Large intestine (tissue), 3 donors: ENCODE measurements around the gene SHF. TPM values are rescaled to one million over a fixed set of nuclear protein-coding genes. Genes with fewer than 3 reads are reported as not detected.
A peak's percentile ranks its signal among the peaks of the same experiment; 100 is the strongest.
"Not testable (repeated sequence)": the region's sequence is repeated elsewhere in the genome, so short reads cannot be mapped to it uniquely, and the experiment has no call there.

Source experiments
- DNase-seq, 2 donors: peaks; one replicate each; pipeline versions ENCODE4 v3.0.0 to v3.0.0-alpha.2; 2013
- H3K27ac ChIP-seq: one replicate; pipeline ENCODE4 v1.5.1; 2013; ENCODE audit warnings: low read length
- H3K27me3 ChIP-seq: 2 replicates; pipeline ENCODE4 v1.6.1; 2013; ENCODE audit warnings: low read length; ENCODE audit not compliant: control insufficient read depth, insufficient read depth
- H3K36me3 ChIP-seq: 2 replicates; pipeline ENCODE4 v1.6.1; 2013; ENCODE audit warnings: low read length; ENCODE audit not compliant: control insufficient read depth, insufficient read depth
- H3K4me1 ChIP-seq: one replicate; pipeline ENCODE4 v1.6.1; 2013; ENCODE audit warnings: low read length; ENCODE audit not compliant: control insufficient read depth, insufficient read depth
- H3K4me3 ChIP-seq: one replicate; pipeline ENCODE4 v1.5.1; 2013; ENCODE audit warnings: low read length
- H3K9me3 ChIP-seq: one replicate; pipeline ENCODE4 v1.6.1; 2013; ENCODE audit warnings: mild to moderate bottlenecking, low read depth, low read length, moderate library complexity; ENCODE audit not compliant: control insufficient read depth
- WGBS: methylation state at CpG from one replicate; pipeline ENCODE4 v1.1.5; 2013; ENCODE audit warnings: low lambda C conversion rate; ENCODE audit not compliant: insufficient coverage; 5-methylcytosine and 5-hydroxymethylcytosine counted together
- polyA plus RNA-seq: library from polyadenylated mRNA; unstranded; fragments of 120-200 nt; gene quantifications from one replicate; pipeline ENCODE4 v1.2.1, GENCODE V29; 2013

SHF gene
- polyA plus RNA-seq, 1 donor, result 13.4 TPM

DNA sequence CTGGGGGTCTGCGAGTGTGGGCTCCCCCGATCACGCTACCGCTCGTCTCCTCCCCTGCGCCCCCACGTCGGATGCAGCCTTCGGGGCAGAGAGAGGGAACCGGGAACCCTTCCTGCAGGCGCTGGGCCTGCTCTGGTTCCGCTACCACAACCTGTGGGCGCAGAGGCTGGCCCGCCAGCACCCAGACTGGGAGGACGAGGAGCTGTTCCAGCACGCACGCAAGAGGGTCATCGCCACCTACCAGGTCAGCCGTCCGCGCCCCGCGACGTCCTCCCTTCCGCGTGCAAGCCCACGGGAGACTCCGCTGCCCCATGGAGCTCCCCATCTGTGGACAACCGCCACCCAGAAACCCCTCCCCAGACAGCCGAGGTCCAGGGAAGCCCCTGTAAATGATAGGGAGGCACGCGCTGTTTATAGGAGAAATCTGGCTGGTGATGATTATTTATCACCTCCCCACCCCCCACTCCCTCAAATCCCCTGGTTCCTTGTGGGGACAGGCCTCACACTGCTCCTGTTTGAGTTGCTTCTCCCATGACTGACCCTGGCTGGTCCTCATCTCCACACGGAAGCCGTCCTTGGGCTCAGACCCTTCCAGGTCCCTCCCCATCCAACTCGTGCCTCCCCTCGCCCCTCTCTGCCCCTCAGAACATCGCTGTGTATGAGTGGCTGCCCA lies 51.9 kb downstream of the SHF start:
- H3K36me3 ChIP-seq, H3K9me3 ChIP-seq, DNase-seq, H3K27ac ChIP-seq, H3K4me1 ChIP-seq, H3K4me3 ChIP-seq: not testable (repeated sequence)
- peaks cover 44% of the 10 kb centered on the region for H3K27me3 ChIP-seq
- no CpG with 5 or more reads among the region's 37 CpGs for WGBS

DNA sequence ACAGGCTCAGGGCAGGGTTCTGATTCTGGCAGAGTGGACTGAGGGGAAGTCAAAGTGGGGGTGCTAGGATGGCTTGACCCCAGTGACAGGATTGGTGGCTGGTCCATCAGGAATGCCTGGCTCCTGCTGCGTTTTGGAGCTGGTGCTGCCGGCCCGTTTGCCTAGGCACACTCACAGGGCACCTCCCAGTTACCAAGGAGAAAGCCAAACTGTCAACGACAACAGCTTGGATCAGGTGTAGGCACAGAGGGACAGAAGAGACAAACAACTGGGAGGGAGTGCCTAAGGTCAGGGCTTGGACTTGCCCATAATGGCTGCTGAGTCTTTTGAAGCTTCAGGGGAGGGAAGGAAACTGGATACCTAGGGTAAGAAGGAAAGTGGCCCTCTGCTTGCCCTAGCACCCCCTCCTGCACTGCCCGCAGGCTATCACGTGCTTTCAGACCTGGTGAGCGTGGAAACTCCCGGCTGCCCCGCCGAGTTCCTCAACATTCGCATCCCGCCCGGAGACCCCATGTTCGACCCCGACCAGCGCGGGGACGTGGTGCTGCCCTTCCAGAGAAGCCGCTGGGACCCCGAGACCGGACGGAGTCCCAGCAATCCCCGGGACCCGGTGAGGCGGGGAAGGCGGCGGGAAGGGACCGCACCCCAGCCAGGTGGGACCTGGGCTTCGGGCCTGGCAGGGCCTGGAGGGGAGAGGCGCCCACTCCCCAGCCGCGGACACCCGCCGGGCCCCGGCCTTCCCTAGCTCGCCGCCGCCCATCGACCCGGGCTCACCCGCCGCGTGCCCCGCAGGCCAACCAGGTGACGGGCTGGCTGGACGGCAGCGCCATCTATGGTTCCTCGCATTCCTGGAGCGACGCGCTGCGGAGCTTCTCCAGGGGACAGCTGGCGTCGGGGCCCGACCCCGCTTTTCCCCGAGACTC lies 52.8 kb downstream of the SHF start:
- Histone ChIP-seq H3K36me3 (no peaks in the 10 kb centered on the region), H3K27me3 (peaks cover 53% of the 10 kb centered on the region), H3K9me3 (peaks cover under 1% of the 10 kb centered on the region), H3K4me1 (no peaks in the 10 kb centered on the region), H3K27ac (no peak overlapping the region), H3K4me3 (peak overlapping the region; percentile 19)
- peak in 1 of 2 donors; percentile 44 for DNase-seq
- WGBS, result no CpG with 5 or more reads among the region's 57 CpGs

DNA sequence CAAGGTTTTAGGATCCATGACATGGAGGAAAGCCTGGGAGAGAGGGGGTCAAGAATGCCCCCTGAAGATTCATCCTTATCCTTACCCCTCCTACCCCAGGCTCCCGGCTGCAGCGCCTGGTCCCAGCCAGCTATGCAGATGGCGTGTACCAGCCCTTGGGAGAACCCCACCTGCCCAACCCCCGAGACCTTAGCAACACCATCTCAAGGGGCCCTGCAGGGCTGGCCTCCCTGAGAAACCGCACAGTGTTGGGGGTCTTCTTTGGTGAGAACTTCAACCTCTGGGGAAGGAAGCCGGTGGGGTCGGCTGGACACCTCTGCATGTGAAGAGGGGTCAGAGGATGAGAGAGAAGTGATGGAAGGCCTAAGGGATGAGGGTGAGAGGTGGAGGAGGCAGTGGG lies 53.7 kb downstream of the SHF start:
- no peak overlapping the region for H3K27ac ChIP-seq
- no peak for DNase-seq
- peaks cover 5% of the 10 kb centered on the region for H3K9me3 ChIP-seq
- WGBS, result 100% methylated on average over 2 of the region's 7 CpGs
- peaks cover under 1% of the 10 kb centered on the region for H3K4me1 ChIP-seq
- H3K4me3 ChIP-seq, result no peak overlapping the region
- peaks cover 62% of the 10 kb centered on the region for H3K27me3 ChIP-seq
- H3K36me3 ChIP-seq, result no peaks in the 10 kb centered on the region

DNA sequence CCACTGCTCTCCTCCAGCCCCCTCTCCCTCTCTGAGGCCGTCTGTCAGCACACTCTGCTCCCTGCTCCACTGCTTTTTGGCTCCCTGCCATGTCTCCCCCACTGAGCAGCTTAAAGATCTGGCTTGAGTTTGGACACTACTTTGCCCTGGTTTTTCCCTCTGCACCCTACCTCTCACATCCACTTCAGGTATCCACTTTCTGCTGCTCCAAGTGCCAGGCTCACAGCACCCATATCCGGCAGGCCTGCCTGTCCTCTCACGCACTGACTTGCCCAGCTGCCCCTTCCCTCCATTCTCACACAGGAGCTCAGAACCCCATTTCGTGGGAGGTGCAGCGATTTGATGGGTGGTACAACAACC lies 54.2 kb downstream of the SHF start:
- no CpG with 5 or more reads among the region's 5 CpGs for WGBS
- peaks cover 5% of the 10 kb centered on the region for H3K9me3 ChIP-seq
- H3K4me1 ChIP-seq, result peaks cover 2% of the 10 kb centered on the region
- H3K36me3 ChIP-seq, result no peaks in the 10 kb centered on the region
- no peak overlapping the region for H3K4me3 ChIP-seq
- no peak for DNase-seq
- peaks cover 67% of the 10 kb centered on the region for H3K27me3 ChIP-seq
- no peak overlapping the region for H3K27ac ChIP-seq

DNA sequence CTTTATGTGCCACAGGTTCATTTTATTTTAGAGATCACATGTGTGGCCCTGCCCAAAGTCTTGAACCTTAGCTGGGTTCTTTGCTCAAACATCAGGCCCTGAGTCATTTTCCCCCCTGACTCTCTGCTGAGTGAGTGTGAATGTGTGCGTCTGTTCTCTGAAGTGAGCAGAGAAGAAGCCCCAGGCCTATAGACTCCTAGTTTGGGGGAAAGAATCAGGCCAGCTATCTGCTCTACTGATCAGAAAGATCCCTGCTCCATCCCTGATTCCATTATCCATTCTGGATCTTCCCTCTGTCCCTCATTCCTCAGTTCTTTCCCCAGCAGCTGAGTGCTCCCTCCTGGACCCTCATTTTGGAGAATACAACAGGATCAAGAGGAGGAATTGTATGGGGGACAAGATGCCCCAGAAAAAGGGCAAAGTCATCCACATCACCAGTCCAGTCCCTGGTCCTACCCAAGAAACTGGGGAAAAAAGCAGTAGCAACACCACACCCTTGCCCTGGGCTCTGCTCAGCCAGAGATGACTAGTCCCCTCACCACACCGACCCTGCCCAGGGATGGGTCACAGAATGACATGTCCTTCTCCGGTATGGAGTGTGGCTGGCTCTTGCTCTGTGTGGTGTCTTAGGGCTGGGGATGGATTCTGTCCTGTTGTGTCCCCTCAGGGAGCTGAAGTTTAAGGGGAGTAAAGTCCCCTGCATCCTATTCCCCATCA lies 54.8 kb downstream of the SHF start:
- Histone ChIP-seq H3K4me1 (peaks cover 2% of the 10 kb centered on the region), H3K36me3 (no peaks in the 10 kb centered on the region), H3K9me3 (peaks cover 5% of the 10 kb centered on the region), H3K4me3 (no peak overlapping the region), H3K27ac (no peak overlapping the region), H3K27me3 (peaks cover 72% of the 10 kb centered on the region)
- no peak for DNase-seq
- no CpG with 5 or more reads among the region's 3 CpGs for WGBS

DNA sequence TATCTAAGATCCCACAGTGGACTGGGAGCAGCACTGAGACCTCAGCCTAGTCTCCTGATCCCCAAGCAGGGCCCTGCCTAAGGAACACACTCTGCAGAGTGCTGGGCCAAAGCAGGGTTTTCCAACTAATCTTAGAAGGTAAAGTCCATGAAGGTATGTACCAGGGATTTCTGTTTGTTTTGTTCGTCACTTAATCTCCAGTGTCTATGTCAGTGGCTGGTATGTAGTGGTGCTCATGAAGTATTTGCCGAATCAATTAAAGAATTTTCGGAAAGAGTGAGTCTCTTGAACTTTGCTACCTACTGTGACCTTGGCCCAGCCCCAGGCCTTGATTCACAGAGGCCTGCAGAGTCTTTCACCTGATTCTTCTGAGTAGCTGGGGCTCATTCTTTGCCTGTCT lies 56.3 kb downstream of the SHF start:
- Histone ChIP-seq H3K4me1 (peaks cover 2% of the 10 kb centered on the region), H3K27me3 (peaks cover 73% of the 10 kb centered on the region), H3K4me3 (no peak overlapping the region), H3K36me3 (no peaks in the 10 kb centered on the region), H3K27ac (no peak overlapping the region), H3K9me3 (peaks cover 5% of the 10 kb centered on the region)
- WGBS, result no CpG with 5 or more reads among the region's 3 CpGs
- peak in 1 of 2 donors; percentile 44 for DNase-seq

DNA sequence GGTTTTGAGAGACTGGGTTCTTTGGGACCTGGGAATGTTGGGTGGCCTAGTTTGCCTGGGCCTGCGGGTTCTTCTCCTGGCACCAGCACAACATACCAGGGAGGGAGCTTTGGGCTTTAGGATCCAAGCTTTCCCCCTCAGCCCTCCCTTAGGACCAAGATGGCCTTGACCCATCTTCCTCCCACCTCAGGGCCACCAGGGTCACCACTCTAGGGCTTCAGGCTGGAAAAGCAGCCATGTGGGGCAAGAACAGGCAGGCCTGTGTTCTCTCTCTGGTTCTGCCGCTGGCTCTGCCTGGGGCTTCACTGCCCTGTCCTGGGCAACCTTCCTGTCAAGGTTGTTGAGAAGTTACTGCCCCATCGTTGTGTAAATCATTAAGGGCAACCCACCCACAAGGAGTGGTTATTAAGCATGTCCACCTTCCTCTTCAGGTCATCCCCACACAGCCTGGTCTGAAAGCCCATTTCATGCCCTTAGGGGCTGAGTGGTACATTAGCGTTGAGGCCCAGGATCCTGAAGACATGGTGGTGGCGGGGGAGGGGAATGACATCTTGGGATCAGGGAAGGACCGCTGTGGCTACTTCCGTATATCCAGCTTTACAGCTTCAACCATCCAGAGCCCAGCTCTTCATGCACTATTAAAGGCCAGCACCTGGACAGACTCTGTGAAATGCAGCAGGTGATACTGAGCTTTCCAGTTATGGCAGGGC lies 57.3 kb downstream of the SHF start:
- H3K4me1 ChIP-seq, result peaks cover 2% of the 10 kb centered on the region
- H3K27ac ChIP-seq, result no peak overlapping the region
- H3K4me3 ChIP-seq, result no peak overlapping the region
- no peaks in the 10 kb centered on the region for H3K36me3 ChIP-seq
- H3K9me3 ChIP-seq, result peaks cover 5% of the 10 kb centered on the region
- no CpG with 5 or more reads among the region's 7 CpGs for WGBS
- peaks cover 76% of the 10 kb centered on the region for H3K27me3 ChIP-seq
- DNase-seq, result no peak

DNA sequence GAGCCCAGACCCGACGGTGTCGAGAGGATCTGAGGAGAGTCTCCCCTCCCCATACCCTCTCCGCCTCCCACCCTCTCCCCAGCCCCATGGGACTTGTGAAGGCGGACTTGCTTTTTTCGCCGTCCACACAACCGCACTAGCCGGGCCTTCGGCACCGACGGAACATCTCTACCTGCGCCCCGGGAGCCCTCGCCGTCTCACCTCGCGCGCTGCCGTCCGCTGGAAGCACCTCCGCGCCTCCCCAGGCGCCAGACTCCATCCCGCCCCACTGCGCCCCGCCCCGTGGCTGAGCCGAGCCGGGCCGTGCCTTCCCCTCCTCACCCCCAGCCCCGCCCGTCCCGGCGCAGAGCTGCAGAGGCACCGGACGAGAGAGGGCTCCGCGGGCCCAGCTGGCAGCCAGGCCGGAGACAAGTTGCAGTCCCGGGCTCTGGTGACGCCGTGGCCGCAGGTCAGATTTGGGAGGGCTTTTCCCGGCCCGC lies 58.1 kb downstream of the SHF start, which contains the start of the genes DUOX1 and DUOXA1:
DUOX1 (plus strand) TSS at position 344 of the 479 bp plus-strand sequence. CDS start 1,973 bp downstream, outside the sequence.
DUOXA1 (minus strand) TSS at position 229 of the 479 bp plus-strand sequence. CDS start 6,865 bp downstream, outside the sequence.
- H3K4me3 ChIP-seq, result no peak within 1 kb of the TSS
- WGBS, result no CpG with 5 or more reads among the region's 46 CpGs
- peaks cover 5% of the 10 kb centered on the region for H3K9me3 ChIP-seq
- H3K27me3 ChIP-seq, result peaks cover 76% of the 10 kb centered on the region
- no peaks in the 10 kb centered on the region for H3K36me3 ChIP-seq
- peak in 1 of 2 donors; percentile 44 for DNase-seq
- no peak within 1 kb of the TSS for H3K27ac ChIP-seq
- H3K4me1 ChIP-seq, result peaks cover 2% of the 10 kb centered on the region

DNA sequence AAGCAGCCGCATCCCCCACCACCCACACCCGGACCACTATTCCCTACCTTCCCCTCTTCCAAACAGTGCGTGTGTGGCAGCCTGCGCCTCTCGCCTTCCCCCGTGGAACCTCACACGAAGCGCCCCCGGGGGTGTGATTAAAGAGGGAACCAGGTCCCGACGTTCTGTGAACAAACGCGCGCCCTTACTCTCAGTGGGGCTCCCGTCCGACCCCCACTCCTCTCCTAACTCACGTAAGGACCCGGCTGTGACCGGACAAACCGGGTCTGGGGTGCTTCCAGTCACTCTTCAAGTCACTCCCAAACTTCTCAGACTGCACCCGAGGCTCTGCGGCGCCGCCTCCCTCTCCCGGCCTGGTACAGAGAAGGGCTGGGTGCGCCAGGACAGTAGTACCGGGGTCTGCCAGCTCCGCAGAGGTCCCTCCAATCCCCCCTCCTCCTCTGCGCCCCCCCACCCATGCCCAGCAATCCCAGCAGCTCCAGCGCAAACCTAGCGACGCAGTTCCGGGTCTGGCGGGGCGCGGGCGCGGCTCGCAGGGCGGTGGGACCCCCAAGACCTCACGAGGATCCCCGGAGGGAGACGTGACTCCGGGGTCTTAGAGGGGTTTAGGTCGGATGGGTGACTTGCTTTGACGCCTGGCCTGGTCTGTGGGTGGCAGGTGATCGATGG lies 58.7 kb downstream of the SHF start:
- Histone ChIP-seq H3K36me3 (no peaks in the 10 kb centered on the region), H3K4me3 (no peak overlapping the region), H3K27ac (no peak overlapping the region), H3K4me1 (peaks cover 2% of the 10 kb centered on the region), H3K27me3 (peaks cover 74% of the 10 kb centered on the region), H3K9me3 (peaks cover 5% of the 10 kb centered on the region)
- WGBS, result no CpG with 5 or more reads among the region's 47 CpGs
- DNase-seq, result no peak
